Panc1 (cell line): ENCODE measurements around the gene IMP4. TPM values are rescaled to one million over a fixed set of nuclear protein-coding genes. Genes with fewer than 3 reads are reported as not detected.

ENCODE experiments used
- ATAC-seq: fragments of 200-7000 bp; cut with Tn5 transposase; 2 replicates; pipeline ENCODE4 v1.9.1; 2020; ENCODE audit warnings: mild to moderate bottlenecking, moderate library complexity
- BruUV-seq: library from RNA; stranded (reverse); fragments of 400-500 nt; replicated peaks from 2 replicates; lab custom pipeline; 2021; lab: Mats Ljungman, UMichigan
- CTCF ChIA-PET: fragments of 300-600 bp; sonication (Branson Sonifier 250); formaldehyde crosslinking; loops from one replicate; lab custom pipeline; 2022; ENCODE audit warnings: antibody characterized with exemption; lab: Charles Lee
- POLR2A ChIA-PET: fragments of 300-600 bp; sonication (Branson Sonifier 250); formaldehyde crosslinking; loops from one replicate; lab custom pipeline; 2022; ENCODE audit warnings: antibody characterized with exemption; lab: Charles Lee
- DNase-seq: peaks from one replicate; pipeline ENCODE4 v3.0.0-alpha.2; 2010; ENCODE audit warnings: low read depth, low spot score
- H3K27ac ChIP-seq: 2 replicates; pipeline ENCODE4 v1.5.1; 2011; ENCODE audit warnings: mild to moderate bottlenecking, low read length, inconsistent platforms
- H3K27me3 ChIP-seq: fragments of 200-500 bp; sonication (Bioruptor generic); 2 replicates; pipeline ENCODE4 v1.6.0; 2014; ENCODE audit warnings: low read length, inconsistent platforms; ENCODE audit not compliant: control insufficient read depth, insufficient read depth
- H3K36me3 ChIP-seq: fragments of 200-500 bp; sonication (Bioruptor generic); 2 replicates; pipeline ENCODE4 v1.5.1; 2014; ENCODE audit warnings: inconsistent platforms, mild to moderate bottlenecking, low read length, moderate library complexity; ENCODE audit not compliant: control insufficient read depth, insufficient read depth
- H3K4me1 ChIP-seq: 2 replicates; pipeline ENCODE4 v1.5.1; 2011; ENCODE audit warnings: inconsistent platforms, mild to moderate bottlenecking, low read length, moderate library complexity; ENCODE audit not compliant: control insufficient read depth, insufficient read depth
- H3K4me3 ChIP-seq, 2 experiments: 2 replicates each; pipeline ENCODE4 v1.5.1; 2011 to 2012; ENCODE audit warnings: low read depth in 2 of 2, low read length in 2 of 2, mild to moderate bottlenecking in 2 of 2, inconsistent platforms in 1 of 2, moderate library complexity in 1 of 2
- H3K9me3 ChIP-seq: fragments of 200-500 bp; sonication (Bioruptor generic); 2 replicates; pipeline ENCODE4 v1.5.1; 2014; ENCODE audit warnings: low read depth, mild to moderate bottlenecking, inconsistent platforms, low read length, moderate library complexity; ENCODE audit not compliant: control insufficient read depth, insufficient read depth
- POLR2AphosphoS5 ChIP-seq: IDR thresholded peaks from 2 replicates; pipeline ENCODE4 v1.6.1; 2012; ENCODE audit warnings: mild to moderate bottlenecking, low read depth, low read length, moderate library complexity
- REST ChIP-seq, 2 experiments: IDR thresholded peaks; 2 replicates each; pipeline ENCODE4 v1.6.1; 2011 to 2012; ENCODE audit warnings: low read depth in 2 of 2, control low read depth in 1 of 2, low read length in 1 of 2, mild to moderate bottlenecking in 1 of 2, moderate library complexity in 1 of 2; ENCODE audit not compliant: insufficient read depth in 1 of 2
- SIN3A ChIP-seq: IDR thresholded peaks from 2 replicates; pipeline ENCODE4 v1.6.1; 2012; ENCODE audit warnings: low read depth, mild to moderate bottlenecking, low read length, moderate library complexity, borderline replicate concordance; ENCODE audit not compliant: insufficient read depth
- TCF7L2 ChIP-seq: IDR thresholded peaks from 2 replicates; pipeline ENCODE4 v1.6.1; 2011; ENCODE audit warnings: mild to moderate bottlenecking, low read depth, low read length, inconsistent platforms
- in situ Hi-C: cut with HindIII; loops from 2 replicates; pipeline ENCODE4 v1.10.0; 2016; ENCODE audit warnings: low sequenced_read_pairs, low pct_unique_long_range_greater_than_20kb
- intact Hi-C: fragments of 100-400 bp; cut with micrococcal nuclease; formaldehyde crosslinking; loops from one replicate; pipeline ENCODE4 v1.10.0; 2022; ENCODE audit not compliant: unreplicated experiment
- total RNA-seq: library from RNA; stranded (reverse); gene quantifications from one replicate; pipeline ENCODE4 v1.2.1, GENCODE V29; 2021; ENCODE audit not compliant: unreplicated experiment

The IMP4 gene
- total RNA-seq, 1 experiment from 2014 or later: 104 TPM

DNA sequence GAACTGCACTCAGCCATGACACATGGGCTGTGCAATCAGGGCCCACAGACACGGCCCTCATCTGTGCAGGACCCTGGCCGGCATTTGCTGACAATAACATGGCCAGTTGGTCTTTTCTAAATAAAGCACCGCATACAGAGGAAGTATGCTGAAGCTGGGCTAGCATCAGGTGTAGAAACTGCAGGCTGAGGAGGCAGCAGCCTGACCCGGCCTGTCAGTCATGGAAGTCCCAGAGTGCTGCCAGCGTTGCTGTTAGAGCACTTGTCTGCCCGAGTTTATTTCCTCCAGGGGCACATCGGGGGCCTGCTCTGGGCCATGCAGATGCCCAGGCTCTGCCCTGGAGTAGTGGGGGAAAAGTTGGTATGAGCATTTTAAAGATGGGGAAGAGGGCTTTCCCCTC is 9.0 kb downstream of the IMP4 start:
- ATAC-seq (no peak), DNase-seq (no peak)
- peaks cover 17% of the 10 kb centered on the region for H3K4me1 ChIP-seq
- intact Hi-C loops: no loop called here
- CTCF ChIA-PET: interaction anchor here (0.6 kb wide), 1 partner anchor 67 kb away, joined by 4 read pairs; no protein-coding TSS in a partner anchor
- no peak overlapping the region for H3K4me3 ChIP-seq
- in situ Hi-C loops: no loop called here
- no peaks in the 10 kb centered on the region for H3K27me3 ChIP-seq
- no peak overlapping the region for H3K27ac ChIP-seq
- no peak for TF ChIP-seq REST (IDR thresholded peaks at IDR 0.05; ENCODE audit: insufficient read depth in 1 of 2, low read depth in 2 of 2, low read length in 1 of 2)
- no peak for TF ChIP-seq POLR2AphosphoS5
- TF ChIP-seq SIN3A: no peak
- no peak for TF ChIP-seq TCF7L2
- POLR2A ChIA-PET: no interaction called here
- BruUV-seq: no TSS peak
- H3K36me3 ChIP-seq: peaks cover 3% of the 10 kb centered on the region; the same call in 1 of the 2 replicates
- H3K9me3 ChIP-seq: no peaks in the 10 kb centered on the region

GRCh38 chr2:130352237-130352636 is 9.5 kb downstream of the IMP4 start:
- in situ Hi-C loops (no loop called here), intact Hi-C loops (no loop called here)
- no peaks in the 10 kb centered on the region for H3K27me3 ChIP-seq
- DNase-seq (no peak), ATAC-seq (no peak)
- H3K9me3 ChIP-seq: no peaks in the 10 kb centered on the region
- H3K4me3 ChIP-seq: no peak overlapping the region
- ChIA-PET CTCF (no interaction called here), POLR2A (no interaction called here)
- peaks cover 2% of the 10 kb centered on the region; the same call in 1 of the 2 replicates for H3K36me3 ChIP-seq
- peaks cover 17% of the 10 kb centered on the region for H3K4me1 ChIP-seq
- no peak overlapping the region for H3K27ac ChIP-seq
- TF ChIP-seq SIN3A (no peak), REST (IDR thresholded peaks at IDR 0.05; ENCODE audit: insufficient read depth in 1 of 2, low read depth in 2 of 2, low read length in 1 of 2) (no peak), POLR2AphosphoS5 (no peak), TCF7L2 (no peak)
- no TSS peak for BruUV-seq
